NCI-H1092 treated with DMSO at 0.1 percent for 48 hours (cell line): ENCODE measurements around the gene GPR35.
"Not testable (repeated sequence)": the region's sequence is repeated elsewhere in the genome, so short reads cannot be mapped to it uniquely, and the experiment has no call there.

ENCODE experiments used
- DNase-seq: peaks from one replicate; lab custom pipeline; 2025; lab: John Stamatoyannopoulos, UW

The GPR35 gene

GRCh38 chr2:240655931-240656886, 30.9 kb downstream of the GPR35 start:
- DNase-seq, result no peak

GRCh38 chr2:240659883-240660282, 34.6 kb downstream of the GPR35 start:
- not testable (repeated sequence) for DNase-seq

- DNase-seq, result no peak
Observed at GRCh38 chr2:240662681-240663080, 37.4 kb downstream of the GPR35 start.

- no peak for DNase-seq
Observed at GRCh38 chr2:240663546-240664190, 38.4 kb downstream of the GPR35 start.

GRCh38 chr2:240664622-240665021, 39.3 kb downstream of the GPR35 start:
- no peak for DNase-seq

GRCh38 chr2:240670402-240670801, 45.1 kb downstream of the GPR35 start:
- no peak for DNase-seq

- DNase-seq, result no peak
Observed at GRCh38 chr2:240670950-240671349, 45.7 kb downstream of the GPR35 start.

GRCh38 chr2:240672076-240672700, 46.9 kb downstream of the GPR35 start:
- no peak for DNase-seq

- no peak for DNase-seq
Observed at GRCh38 chr2:240672701-240673190, 47.5 kb downstream of the GPR35 start.

- not testable (repeated sequence) for DNase-seq
Observed at GRCh38 chr2:240674461-240675184, 49.3 kb downstream of the GPR35 start.

- not testable (repeated sequence) for DNase-seq
Observed at GRCh38 chr2:240675345-240675744, 50.1 kb downstream of the GPR35 start.

GRCh38 chr2:240678043-240678442, 52.8 kb downstream of the GPR35 start:
- DNase-seq, result not testable (repeated sequence)

- DNase-seq, result not testable (repeated sequence)
Observed at GRCh38 chr2:240678909-240679308, 53.6 kb downstream of the GPR35 start.

- DNase-seq, result not testable (repeated sequence)
Observed at GRCh38 chr2:240680185-240680584, 54.9 kb downstream of the GPR35 start.
